ENCODE data around the gene SHANK1. TPM values are rescaled to one million over a fixed set of nuclear protein-coding genes. Genes with fewer than 3 reads are reported as not detected.

SHANK1 gene
- total RNA-seq, 4 donors from 2014 or later: 0.11 to 0.42 (median 0.39) TPM; not detected in 1

- Histone ChIP-seq H3K27me3 (peaks cover 3 to 92% (median 24%) of the 10 kb centered on the region in 4 donors), H3K36me3 (no peaks in the 10 kb centered on the region), H3K4me1 (peaks cover 17 to 19% (median 18%) of the 10 kb centered on the region in 4 donors), H3K4me3 (no peak overlapping the region), H3K27ac (replicated peaks in 1 of 4) (no peak overlapping the region), H3K9me3 (peaks cover 0 to 20% (median 16%) of the 10 kb centered on the region in 4 donors)
- intact Hi-C loops (cut with DNase I): no loop called here
- TF ChIP-seq EP300 (IDR thresholded peaks at IDR 0.05): no peak
- TF ChIP-seq, protein P1, sequence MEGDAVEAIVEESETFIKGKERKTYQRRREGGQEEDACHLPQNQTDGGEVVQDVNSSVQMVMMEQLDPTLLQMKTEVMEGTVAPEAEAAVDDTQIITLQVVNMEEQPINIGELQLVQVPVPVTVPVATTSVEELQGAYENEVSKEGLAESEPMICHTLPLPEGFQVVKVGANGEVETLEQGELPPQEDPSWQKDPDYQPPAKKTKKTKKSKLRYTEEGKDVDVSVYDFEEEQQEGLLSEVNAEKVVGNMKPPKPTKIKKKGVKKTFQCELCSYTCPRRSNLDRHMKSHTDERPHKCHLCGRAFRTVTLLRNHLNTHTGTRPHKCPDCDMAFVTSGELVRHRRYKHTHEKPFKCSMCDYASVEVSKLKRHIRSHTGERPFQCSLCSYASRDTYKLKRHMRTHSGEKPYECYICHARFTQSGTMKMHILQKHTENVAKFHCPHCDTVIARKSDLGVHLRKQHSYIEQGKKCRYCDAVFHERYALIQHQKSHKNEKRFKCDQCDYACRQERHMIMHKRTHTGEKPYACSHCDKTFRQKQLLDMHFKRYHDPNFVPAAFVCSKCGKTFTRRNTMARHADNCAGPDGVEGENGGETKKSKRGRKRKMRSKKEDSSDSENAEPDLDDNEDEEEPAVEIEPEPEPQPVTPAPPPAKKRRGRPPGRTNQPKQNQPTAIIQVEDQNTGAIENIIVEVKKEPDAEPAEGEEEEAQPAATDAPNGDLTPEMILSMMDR (IDR thresholded peaks at IDR 0.05): no peak
- TF ChIP-seq POLR2AphosphoS5 (IDR thresholded peaks at IDR 0.05): no peak
- TF ChIP-seq POLR2A (IDR thresholded peaks at IDR 0.05; ENCODE audit: low read depth): no peak
- no peak for DNase-seq (ENCODE audit: extremely low spot score)
Observed at GRCh38 chr19:50654882-50655281, 64.7 kb downstream of the SHANK1 start.

DNA sequence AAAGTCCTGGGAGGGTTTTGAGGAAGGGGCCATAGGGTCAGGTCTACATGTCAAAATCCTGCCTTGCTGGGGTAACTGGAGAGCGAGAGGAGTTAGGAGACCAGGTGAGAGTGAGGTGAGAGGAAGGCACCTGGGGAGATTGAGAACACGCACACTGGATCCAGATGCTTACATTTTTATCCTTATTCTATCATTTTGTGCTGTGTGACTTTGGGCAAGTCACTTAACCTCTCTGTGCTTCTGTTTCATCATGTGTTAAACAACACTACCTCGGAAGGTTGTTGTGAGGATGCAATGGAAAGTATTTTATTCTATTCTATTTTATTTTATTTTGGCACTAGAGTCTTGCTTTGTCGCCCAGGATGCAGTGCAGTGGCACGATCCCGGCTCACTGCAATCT lies 66.9 kb downstream of the SHANK1 start:
- DNase-seq (ENCODE audit: extremely low spot score): no peak
- Histone ChIP-seq H3K4me3 (no peak overlapping the region), H3K4me1 (peaks cover under 1 to 2% (median under 1%) of the 10 kb centered on the region in 4 donors), H3K27me3 (peaks cover 0 to 92% (median 5%) of the 10 kb centered on the region in 4 donors), H3K36me3 (no peaks in the 10 kb centered on the region), H3K27ac (replicated peaks in 1 of 4) (no peak overlapping the region), H3K9me3 (peaks cover 0 to 19% (median 14%) of the 10 kb centered on the region in 4 donors)
- intact Hi-C loops (cut with DNase I): no loop called here
- 90% methylated on average over 6 of the region's 6 CpGs for WGBS
- no peak for TF ChIP-seq EP300 (IDR thresholded peaks at IDR 0.05)
- no peak for TF ChIP-seq POLR2AphosphoS5 (IDR thresholded peaks at IDR 0.05)
- TF ChIP-seq, protein P1 (IDR thresholded peaks at IDR 0.05): no peak
- no peak for TF ChIP-seq POLR2A (IDR thresholded peaks at IDR 0.05; ENCODE audit: low read depth)

- TF ChIP-seq, protein P1 (IDR thresholded peaks at IDR 0.05): no peak
- no peak for TF ChIP-seq EP300 (IDR thresholded peaks at IDR 0.05)
- no peak for TF ChIP-seq POLR2A (IDR thresholded peaks at IDR 0.05; ENCODE audit: low read depth)
- no peak for TF ChIP-seq POLR2AphosphoS5 (IDR thresholded peaks at IDR 0.05)
- Histone ChIP-seq H3K4me1 (no peaks in the 10 kb centered on the region), H3K9me3 (peaks cover 0 to 23% (median 14%) of the 10 kb centered on the region in 4 donors), H3K36me3 (no peaks in the 10 kb centered on the region), H3K27me3 (peaks cover 0 to 94% (median 0%) of the 10 kb centered on the region in 4 donors), H3K27ac (replicated peaks in 1 of 4) (no peak overlapping the region), H3K4me3 (no peak overlapping the region)
- WGBS: 81% methylated on average over 2 of the region's 2 CpGs
- intact Hi-C loops (cut with DNase I): no loop called here
- DNase-seq (ENCODE audit: extremely low spot score): no peak
Observed at GRCh38 chr19:50651174-50651573, 68.4 kb downstream of the SHANK1 start.

GRCh38 chr19:50649433-50650391 lies 69.9 kb downstream of the SHANK1 start, which contains the start of gene C19orf81:
Gene C19orf81 (plus strand): TSS chr19:50649445. CDS start chr19:50649445, 0 bp downstream.
- Histone ChIP-seq H3K9me3 (peaks cover 0 to 8% (median 5%) of the 10 kb centered on the region in 4 donors), H3K36me3 (no peaks in the 10 kb centered on the region), H3K27ac (replicated peaks in 1 of 4) (no peak within 1 kb of the TSS), H3K4me1 (no peaks in the 10 kb centered on the region), H3K27me3 (peaks cover 0 to 91% (median 0%) of the 10 kb centered on the region in 4 donors), H3K4me3 (no peak within 1 kb of the TSS)
- intact Hi-C loops (cut with DNase I): no loop called here
- TF ChIP-seq, protein P1 (IDR thresholded peaks at IDR 0.05): no peak
- TF ChIP-seq EP300 (IDR thresholded peaks at IDR 0.05) (no peak), POLR2A (IDR thresholded peaks at IDR 0.05; ENCODE audit: low read depth) (no peak), POLR2AphosphoS5 (IDR thresholded peaks at IDR 0.05) (no peak)
- no peak for DNase-seq (ENCODE audit: extremely low spot score)
- WGBS: 30% methylated on average over 6 of the region's 7 CpGs

All from esophagus muscularis mucosa (tissue), 4 donors.